IMR-90 (cell line): Measurements from ENCODE around the gene ADGRA3.
"Not testable (repeated sequence)": the region's sequence is repeated elsewhere in the genome, so short reads cannot be mapped to it uniquely, and the experiment has no call there.

Source experiments
- BHLHE40 ChIP-seq: fragments of 150-350 bp; IDR thresholded peaks from 2 replicates; pipeline ENCODE4 v1.6.1; 2016; ENCODE audit warnings: mild to moderate bottlenecking, low read depth, low read length
- CEBPB ChIP-seq: IDR thresholded peaks from 2 replicates; pipeline ENCODE4 v1.6.1; 2012; ENCODE audit warnings: low read depth, low read length, improper control_type of control experiment
- CTCF ChIP-seq: conservative IDR thresholded peaks from 2 replicates; pipeline ENCODE4 v1.5.1; 2012; ENCODE audit warnings: mild to moderate bottlenecking, low read depth, low read length, improper control_type of control experiment
- ELK1 ChIP-seq: fragments of 150-350 bp; IDR thresholded peaks from 2 replicates; pipeline ENCODE4 v1.6.1; 2016; ENCODE audit warnings: low read depth, mild to moderate bottlenecking, low read length, moderate library complexity, borderline replicate concordance
- FOS ChIP-seq: fragments of 150-350 bp; IDR thresholded peaks from 2 replicates; pipeline ENCODE4 v1.6.1; 2016; ENCODE audit warnings: low read depth, low read length
- MAZ ChIP-seq: IDR thresholded peaks from 2 replicates; pipeline ENCODE4 v1.6.1; 2012; ENCODE audit warnings: low read depth, mild to moderate bottlenecking, low read length, improper control_type of control experiment, moderate library complexity, borderline replicate concordance
- POLR2A ChIP-seq: IDR thresholded peaks from 2 replicates; pipeline ENCODE4 v1.6.1; 2012; ENCODE audit warnings: mild to moderate bottlenecking, low read depth, low read length

DNA sequence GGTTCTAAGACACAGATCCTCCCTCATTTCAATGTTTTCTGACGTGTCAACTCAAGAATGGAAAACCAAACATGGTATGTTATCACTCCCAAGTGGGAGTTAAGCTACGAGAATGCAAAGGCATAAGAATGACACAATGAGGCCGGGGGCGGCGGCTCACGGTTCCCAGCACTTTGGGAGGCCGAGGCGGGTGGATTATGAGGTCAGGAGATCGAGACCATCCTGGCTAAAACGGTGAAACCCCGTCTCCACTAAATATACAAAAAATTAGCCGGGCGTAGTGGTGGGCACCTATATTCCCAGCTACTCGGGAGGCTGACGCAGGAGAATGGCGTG, 40.6 kb downstream of the ADGRA3 start:
- not testable (repeated sequence) for TF ChIP-seq CTCF, CEBPB, ELK1, BHLHE40, POLR2A, MAZ, FOS
